GM18498 (cell line): ENCODE results near the gene RNASEH2B.

Experiments
- ATAC-seq: cut with Tn5 transposase; IDR thresholded peaks from one replicate; pipeline ENCODE4 v1.9.1; 2021; ENCODE audit warnings: mild to moderate bottlenecking, moderate library complexity; ENCODE audit not compliant: unreplicated experiment

The RNASEH2B gene, protein sequence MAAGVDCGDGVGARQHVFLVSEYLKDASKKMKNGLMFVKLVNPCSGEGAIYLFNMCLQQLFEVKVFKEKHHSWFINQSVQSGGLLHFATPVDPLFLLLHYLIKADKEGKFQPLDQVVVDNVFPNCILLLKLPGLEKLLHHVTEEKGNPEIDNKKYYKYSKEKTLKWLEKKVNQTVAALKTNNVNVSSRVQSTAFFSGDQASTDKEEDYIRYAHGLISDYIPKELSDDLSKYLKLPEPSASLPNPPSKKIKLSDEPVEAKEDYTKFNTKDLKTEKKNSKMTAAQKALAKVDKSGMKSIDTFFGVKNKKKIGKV

DNA sequence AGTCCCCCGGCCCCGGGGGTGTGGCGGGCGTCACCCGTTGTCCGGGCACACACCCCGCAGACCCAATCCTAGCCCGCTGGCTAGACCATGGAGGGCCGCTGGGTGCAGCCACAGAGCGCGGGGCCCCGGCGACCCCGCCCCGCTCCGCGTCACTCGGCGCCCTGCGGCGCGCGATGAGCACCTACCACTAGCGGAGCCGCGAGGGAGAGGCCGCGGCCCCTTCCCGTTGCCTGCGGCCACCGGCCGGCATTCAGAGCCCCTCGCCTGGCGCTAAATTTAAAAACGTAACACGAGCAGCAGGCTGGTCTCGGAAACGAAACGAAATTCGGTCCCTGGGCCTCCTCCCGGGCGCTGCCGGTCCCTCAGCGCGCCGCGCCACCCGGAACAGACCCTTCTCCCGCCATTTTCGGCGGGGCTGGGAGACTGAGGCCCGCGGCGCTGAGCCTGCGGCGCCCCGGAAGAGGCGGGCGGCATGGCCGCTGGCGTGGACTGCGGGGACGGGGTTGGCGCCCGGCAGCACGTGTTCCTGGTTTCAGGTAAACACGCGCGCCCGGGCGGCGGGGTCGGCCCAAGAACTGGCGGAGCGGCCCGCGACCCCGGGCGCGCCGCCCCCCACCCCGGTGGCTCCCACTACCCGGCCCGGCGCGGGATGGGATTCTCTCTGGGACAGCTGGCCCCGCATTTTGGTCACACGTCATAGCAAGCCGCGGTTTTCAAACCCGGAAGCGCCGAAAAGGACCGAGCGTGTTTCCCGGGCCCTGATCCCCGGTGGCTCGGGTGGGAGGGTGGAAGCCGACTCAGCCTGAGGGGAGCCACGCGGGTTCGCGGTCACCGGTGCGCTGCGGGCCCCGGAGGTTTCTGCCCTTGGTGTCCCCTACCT, at the start of gene RNASEH2B:
Gene RNASEH2B (plus strand): TSS at position 187 of the 880 bp plus-strand sequence. CDS start 286 bp downstream, at position 473.
- ATAC-seq, result peak; percentile 84

DNA sequence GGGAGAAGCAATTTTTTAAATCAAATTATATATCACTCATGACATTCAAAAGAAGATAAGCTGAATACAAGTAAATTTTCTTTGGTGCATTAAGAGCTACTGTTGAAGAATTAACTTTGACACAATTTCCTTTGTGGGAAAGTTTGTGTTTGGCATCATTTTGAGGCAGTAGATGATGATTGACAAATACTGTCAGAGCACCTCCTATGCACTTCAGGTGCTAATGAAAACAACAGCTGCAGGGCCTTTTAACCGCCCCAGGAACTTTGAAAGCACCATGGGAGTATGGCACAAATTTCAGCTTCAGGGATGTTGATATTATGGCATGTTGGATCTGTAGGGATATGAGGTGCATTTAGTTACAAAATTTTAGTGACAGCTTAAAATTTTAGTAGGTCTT, 45.1 kb upstream of the RNASEH2B start:
- no peak for ATAC-seq

DNA sequence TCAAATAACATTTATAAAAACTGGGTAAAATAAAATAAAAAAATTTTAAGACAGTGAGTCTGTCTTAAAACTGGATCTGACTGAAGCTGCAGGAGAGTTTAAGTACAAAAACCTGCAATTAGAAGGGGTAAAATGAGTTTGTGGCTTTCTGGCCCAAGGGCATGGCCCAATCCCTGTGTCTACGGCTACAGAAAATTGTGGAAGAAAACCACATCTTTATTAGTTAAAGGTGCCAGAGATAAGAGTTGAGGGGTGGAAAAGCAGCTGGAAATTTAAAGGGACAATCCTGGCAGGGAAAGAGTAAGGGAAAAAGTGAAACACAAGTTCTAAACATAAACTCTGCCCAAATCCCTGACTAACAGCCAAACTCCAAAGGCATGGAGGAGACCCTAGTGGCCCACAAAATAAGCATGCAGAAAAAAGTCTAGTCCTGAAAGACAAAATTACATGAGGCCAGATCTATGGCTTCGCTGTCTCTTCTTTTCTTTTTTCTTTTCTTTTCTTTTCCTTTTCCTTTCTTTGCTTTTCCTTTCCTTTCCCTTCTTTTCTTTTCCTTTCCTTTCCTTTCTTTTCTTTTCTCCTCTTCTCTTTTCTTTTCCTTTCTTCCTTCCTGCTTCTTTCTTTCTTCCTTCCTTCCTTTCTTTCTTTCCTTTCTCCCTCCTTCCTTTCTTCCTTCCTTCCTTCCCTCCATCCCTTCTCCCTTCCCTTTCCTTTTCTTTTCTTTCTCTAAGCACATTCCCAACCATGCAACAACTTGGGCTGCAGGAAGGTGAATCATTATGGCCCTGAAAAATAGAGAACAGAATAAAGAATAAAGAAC, 42.6 kb upstream of the RNASEH2B start:
- no peak for ATAC-seq

DNA sequence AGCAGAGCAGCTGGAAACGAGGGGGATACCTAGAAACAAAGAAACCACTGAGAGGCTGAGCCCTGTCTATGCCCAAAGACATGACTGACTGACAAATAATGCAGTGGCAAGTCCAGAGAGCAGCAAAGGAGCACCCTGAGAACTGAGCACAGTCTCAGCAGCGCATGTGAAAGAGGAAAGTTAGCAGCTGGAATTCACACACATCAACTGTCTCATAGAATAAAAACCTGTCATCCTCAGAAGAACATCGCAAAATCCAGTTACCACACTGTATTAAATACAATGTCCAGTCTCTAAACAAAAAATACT, 42.0 kb upstream of the RNASEH2B start:
- no peak for ATAC-seq

DNA sequence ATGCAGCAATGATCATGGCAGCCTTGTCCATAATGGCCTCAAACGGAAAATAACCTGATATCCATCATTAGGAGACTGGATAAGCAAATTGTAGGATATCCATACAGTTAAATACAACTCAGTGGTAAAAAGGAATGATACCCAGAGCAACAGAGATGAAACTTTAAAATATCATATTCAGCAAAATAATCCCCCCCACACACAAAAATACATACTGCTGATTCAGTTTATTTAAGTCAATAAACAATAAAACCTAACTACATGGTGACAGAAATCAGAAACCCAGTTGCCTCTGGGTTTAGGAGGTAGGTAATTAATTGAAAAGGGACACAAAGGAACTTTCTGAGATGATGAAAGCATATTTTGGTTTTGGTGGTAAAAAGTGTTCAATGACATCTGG, 38.2 kb upstream of the RNASEH2B start:
- no peak for ATAC-seq

DNA sequence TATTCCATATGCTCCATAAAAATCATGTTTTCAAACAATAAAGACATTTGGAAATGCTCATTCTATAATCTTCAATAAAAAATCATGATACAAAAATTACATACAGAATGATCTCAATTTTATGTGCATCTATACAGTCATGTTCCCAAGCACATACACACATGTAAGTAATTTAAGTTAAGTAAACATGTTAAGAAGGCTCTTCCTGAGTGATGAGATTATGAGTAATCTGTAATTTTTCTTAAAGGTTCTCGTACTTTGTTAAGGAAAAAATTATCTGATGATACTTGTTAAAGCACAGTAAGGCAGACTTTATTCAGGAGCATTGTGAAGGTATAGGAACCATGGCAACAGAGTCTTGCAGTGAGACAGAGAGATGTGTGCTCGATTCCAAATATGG, 36.1 kb upstream of the RNASEH2B start:
- ATAC-seq, result no peak

DNA sequence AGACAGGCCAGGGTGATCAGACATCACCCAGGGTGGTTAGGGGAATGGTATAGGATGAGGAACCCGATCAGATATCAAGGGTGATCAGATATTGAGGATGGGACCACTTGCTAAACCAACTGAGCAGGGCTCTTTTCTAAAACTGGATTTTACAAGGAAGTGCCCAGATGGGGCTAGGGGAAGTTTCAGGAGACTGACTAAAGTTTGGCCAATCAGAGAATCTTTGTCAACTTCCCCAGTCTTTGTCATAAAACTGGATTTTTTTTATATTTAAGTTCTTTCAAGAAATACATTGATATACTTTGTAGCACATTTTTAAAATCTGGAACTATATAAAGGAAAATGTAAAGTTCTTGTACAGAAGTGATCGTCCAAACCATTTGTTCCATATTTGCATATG, 35.6 kb upstream of the RNASEH2B start:
- no peak for ATAC-seq

DNA sequence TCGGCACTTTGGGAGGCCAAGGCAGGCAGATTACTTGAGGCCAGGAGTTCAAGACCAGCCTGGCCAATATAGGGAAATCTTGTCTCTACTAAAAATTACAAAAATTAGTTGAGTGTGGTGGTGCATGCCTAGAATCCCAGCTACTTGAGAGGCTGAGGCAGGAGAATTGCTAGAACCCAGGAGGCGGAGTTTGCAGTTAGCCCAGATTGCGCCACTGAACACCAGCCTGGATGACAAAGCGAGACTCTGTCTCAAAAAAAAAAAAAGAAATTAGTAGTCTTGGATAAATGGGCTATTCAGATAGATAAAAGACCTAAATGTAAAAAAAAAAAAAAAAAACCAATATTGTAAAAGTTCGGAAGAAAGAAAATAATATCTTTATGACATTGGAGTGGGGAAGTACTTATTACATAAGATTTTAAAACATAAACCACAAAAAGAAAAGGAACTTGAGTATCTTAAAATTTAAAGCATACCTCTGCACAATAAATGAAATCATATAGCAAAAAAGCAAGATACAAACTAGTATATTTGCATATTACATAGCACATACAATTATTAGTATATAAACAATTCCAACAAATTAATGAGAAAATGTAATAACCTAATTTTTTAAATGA, 26.7 kb upstream of the RNASEH2B start:
- no peak for ATAC-seq

DNA sequence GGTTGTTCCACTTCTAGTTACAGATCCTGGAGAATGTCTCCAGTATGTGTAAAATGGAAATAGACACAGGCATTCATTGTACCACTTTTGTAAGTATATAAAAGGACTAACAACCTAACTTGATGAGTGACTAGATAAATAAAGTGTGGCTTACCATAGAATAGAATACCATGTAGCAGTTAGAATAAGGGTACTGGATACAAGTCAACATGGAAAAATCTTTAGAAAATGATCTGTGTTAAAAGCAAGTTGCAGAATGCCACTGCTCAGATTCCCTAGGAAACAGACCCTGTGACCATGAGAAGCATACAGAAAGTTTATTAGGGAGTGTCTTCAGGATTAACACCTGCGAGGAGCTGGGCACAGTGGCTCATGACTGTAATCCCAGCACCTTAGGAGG, 25.9 kb upstream of the RNASEH2B start:
- ATAC-seq, result no peak

DNA sequence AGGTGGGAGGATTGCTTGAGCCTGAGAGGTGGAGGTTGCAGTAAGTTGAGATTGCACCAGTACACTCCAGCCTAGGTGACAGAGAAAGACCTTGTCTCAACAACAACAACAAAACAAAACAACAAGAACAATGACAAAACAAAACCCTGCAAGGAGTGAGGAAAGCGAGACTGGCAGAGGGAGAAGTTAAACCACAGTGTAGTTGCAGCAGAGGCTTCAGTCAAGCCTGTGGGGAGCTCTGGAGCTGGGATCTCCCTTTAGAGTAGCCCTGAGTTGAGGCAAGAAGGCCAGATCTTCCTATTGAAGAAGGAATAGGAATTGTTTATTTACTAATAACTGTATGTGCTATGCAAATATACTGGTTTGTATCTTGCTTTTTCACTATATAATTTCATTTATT, 25.3 kb upstream of the RNASEH2B start:
- ATAC-seq, result no peak

DNA sequence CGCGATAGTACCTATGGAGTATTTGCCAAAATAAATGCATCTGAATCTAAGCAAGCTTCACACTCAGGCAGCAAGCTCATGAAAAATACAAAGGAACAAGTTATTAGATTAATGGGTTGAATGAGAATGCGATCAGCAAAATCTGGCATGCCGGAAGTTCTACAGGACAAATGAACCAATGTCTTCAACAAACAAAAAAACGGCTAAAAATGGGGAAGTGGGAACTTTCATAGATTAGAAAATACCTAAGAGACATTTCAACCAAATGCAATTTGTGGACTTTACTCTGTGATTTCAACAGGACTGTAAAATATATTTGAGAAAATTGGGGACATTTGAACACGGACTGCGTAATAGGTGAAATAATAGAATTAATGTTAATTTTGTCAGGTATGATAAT, 22.4 kb upstream of the RNASEH2B start:
- no peak for ATAC-seq

DNA sequence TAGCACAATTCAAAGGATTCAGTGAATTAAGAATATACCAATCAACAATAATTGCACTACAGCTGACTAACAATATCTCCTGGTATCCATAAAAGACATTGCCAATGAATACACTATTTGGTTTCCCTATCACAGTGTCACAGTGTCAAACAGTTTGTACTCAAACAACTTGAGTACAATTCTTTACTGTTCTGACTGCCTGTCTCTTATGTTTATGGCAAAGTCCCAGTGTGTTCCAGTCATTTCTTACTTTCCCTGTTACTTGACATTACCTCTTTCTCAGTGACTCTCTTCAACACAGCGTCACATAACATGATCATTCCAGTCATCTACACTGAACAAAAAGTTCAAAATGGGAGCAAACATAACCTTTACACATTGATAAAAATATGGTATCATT, 21.2 kb upstream of the RNASEH2B start:
- no peak for ATAC-seq

DNA sequence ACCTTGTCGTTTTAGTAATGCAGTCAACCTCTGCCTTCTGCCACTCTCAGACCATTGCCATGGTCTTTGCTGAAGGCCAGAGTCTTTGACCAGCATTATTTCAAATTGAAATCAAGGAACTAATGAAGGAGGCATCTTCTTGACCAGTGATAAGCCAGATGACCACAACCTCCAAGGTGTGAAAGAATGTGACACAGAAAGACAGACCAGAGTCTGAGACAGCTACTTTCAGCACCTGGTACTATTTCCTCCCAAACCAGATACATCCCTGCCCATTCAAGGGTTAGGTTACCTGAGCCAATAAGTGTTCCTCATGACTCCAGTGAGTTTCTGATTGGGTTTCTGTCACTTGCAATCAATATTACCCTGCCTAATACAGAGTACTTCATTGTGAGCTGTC, 20.3 kb upstream of the RNASEH2B start:
- ATAC-seq, result peak; percentile 45

DNA sequence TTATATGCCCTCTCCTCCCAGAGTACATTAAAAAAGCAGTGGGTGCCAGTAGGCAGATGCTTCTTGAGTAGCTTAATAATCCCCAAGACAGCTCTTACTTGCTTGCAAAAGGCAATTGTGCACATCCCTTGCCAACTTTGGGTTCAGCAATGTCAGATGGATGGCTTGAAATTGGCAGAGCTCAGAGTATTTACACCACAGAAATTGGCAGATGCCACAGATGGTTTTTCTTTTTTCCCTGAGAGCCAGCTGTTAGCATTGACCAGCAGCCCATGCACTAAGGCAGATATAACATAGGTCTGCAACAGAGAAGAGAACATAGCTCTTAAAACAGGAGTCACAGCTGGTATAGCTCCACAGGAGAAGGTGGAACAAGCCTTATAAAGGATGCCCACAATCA, 18.4 kb upstream of the RNASEH2B start:
- no peak for ATAC-seq

DNA sequence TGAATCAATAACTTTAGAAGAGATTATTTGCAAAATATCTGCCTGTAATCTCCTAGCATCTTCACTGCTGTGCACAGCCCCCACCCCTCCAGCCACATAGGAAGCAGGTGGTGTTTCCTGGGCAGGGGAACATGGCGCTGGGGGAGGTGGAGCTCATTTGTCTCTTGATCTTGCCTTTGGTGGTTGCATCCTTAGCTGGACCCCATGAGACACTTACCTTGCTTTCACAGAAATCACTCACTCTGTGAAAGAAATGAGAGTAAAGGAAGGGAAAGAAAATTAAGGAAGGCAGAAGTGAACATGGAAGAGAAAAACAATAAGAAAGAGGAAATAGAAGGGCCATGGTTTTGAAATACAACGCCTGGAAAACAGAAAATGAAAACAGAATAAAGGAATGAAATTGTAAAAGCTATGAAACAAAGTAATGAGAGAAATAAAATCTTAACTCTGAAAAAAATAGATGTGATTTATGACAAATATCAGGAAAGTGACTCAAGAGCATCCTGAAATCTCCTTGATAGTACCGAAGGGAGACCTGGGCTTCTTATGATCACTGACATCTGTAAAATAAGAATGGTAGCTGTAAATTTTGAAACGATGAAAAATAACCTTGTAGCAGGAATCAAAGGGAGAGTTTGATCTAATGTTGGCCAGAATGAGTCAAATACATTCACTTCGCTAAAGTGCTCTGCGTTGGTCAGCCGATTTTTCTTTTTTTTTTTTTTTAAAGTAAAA, 17.2 kb upstream of the RNASEH2B start:
- ATAC-seq, result peak; percentile 39

DNA sequence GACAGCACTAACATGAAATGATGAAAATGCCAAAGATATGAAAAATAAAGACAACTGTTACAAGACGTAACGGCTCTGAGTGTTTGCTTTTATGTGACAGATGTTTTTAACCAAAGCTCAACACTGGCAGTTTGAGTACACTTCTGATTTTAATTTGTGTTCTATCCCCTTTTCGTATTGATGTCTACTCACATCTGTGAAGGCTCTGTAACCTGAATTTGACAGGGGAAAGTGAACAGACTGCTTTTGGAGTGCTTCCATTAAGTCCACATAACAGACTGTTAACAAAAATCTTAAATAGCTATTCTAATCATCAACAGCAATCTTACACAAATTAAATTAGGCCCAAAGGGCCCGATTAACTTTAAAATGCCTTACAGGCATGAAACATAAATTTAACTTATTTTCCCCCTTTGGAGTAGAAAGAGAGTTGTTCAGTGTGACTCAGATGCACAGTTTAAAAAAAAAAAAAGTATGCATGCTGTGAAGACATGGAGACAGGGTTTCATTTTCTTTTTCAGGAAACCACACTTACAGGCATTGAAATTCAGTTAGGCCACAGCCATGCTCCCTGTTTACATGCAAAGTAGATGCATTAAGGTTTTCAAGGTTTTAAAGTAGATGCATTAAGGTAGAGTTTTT, 16.3 kb upstream of the RNASEH2B start:
- peak; percentile 77 for ATAC-seq

DNA sequence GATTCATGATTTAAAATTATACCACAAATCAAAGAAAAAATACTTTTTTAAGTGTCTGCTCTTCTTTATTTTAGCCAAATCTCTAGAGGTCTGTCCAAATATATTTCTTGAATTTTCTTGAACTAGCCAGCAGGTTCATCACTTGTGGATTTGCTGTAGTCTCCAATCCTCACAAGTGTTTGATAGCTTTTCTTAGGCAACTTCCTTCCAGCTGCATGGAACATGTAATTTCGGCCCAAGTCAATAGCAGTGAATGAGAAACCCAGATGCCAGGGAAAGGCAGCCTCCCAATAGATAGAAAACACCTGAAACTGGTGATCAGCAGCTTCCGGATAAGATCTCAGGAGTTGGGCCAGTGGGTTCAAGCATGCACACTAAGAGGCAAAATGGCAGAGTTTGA, 15.6 kb upstream of the RNASEH2B start:
- ATAC-seq, result no peak

DNA sequence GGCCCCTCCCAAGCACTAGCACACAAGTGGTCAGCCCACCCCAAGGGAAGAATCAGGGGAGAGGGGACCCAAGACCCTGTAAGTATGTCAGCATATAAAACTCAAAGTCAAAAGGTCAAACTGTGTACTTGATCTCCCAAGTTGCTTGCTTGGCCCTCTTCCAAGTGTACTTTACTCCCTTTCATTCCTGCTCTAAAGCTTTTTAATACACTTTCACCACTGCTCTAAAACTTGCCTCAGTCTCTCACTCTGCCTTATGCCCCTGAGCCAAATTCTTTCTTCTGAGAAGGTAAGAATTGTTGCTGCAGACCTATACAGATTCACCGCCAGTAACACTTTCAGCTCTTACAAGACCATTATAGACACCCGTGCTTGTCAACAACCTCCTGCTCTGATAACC, 15.1 kb upstream of the RNASEH2B start:
- ATAC-seq, result no peak

DNA sequence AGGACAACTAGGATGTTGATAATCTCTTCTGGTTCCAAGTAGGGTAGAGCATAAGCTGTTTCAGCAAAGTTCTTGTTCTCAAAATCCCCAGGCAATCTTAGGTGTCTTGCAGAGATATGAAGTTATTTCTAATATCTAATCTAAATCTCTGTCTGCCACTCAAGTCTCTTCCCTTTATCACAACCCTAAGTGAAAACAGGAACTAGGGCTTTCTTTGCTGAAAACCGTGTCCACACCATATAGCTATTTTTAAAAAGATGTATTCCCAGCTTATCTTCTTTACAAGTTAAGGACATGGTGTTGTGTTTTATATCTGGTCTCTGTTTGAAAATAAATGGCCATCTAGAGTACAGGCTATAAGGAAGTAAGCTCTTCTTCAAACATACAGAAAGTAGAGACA, 11.3 kb upstream of the RNASEH2B start:
- ATAC-seq, result no peak

DNA sequence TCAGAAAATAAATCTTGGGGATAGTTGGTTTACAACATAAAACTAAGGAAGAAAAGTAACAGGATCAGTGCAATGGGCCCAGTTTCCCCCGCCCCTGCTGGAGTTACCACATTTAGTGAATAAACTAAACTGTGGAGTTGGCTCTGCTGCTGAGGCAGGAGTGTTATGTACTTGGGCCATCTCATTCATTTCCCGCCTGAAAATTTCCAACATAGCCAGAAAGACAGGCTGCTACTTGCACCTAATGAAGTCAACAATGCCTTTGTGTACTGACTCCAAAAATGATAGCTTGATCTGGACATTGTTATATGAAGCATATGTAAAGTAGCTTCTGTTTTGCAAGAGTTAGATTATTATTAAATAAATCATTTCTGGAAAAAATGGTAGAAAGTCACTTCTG, 7.9 kb upstream of the RNASEH2B start:
- ATAC-seq, result no peak
